ENCODE results near the gene MECR.
"Not testable (repeated sequence)": the region's sequence is repeated elsewhere in the genome, so short reads cannot be mapped to it uniquely, and the experiment has no call there.

Gene MECR

DNA sequence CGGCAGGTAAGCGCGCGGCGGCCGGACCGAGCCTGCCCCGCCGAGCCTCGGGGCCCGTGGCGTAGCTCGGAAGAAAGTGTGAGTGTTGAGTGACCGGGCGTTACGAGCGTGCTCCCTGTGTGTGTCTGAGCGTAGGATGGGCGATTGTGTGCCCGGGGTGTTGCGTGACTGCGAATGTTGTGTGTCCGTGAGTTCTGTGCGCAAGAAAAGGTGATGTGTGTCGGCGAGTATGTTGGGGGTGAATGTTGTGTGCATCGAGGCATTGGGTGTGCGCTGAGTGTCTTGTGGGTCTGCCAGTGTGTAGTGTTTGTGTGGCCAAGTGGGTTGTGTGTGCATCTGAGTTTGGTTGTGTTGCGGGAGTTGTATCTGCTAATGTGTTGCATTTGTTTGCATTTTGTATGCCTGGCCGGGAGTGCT lies 6.0 kb upstream of the MECR start:
- DNase-seq (ENCODE audit: low read depth in 1 of 2, low spot score in 1 of 2), result no peak

GRCh38 chr1:29235955-29236711 lies 5.4 kb upstream of the MECR start, which contains the start of gene PTPRU:
TSS of gene PTPRU (plus strand) at chr1:29236522. CDS start at chr1:29236645, 123 bp downstream.
- peak; percentile 58 to 84 for DNase-seq (ENCODE audit: low read depth in 1 of 2, low spot score in 1 of 2)

DNA sequence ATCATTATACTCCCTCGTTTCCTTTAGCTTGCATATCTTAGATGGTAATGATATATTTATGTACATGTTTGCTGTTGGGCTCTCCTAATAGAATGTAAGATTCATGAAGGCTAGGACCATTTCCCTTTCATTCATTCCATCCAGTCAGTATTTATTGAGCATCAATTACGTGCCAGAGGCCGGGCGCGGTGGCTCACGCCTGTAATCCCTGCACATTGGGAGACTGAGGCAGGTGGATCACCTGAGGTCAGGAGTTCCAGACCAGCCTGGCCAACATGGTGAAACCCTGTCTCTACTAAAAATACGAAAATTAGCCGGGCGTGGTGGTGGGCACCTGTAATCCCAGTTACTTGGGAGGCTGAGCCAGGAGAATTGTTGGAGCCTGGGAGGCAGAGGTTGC lies 4.1 kb upstream of the MECR start:
- not testable (repeated sequence) for DNase-seq (ENCODE audit: low read depth in 1 of 2, low spot score in 1 of 2)

GRCh38 chr1:29234471-29234870 lies 3.7 kb upstream of the MECR start:
- no peak for DNase-seq (ENCODE audit: low read depth in 1 of 2, low spot score in 1 of 2)

- DNase-seq (ENCODE audit: low read depth in 1 of 2, low spot score in 1 of 2), result no peak
These were observed 3.0 kb upstream of the MECR start for GRCh38 chr1:29233693-29234092.

- no peak for DNase-seq (ENCODE audit: low read depth in 1 of 2, low spot score in 1 of 2)
These were observed 1.7 kb upstream of the MECR start for GRCh38 chr1:29232387-29232786.

DNA sequence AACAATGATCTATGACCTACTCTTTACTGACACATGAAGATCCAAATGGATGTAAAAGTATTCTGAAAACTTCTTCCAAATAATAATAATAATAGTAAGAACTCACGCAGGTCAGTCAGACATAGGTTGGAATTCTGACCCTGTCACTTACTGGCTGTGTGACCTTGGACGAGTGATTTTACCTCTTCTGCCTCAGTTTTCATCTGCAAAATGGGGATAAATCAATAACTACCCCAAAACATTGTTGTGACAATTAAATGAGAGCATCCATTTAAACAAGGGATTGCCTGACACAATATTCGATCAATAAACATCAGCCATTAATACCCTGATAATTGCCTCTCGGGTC lies 556 bp downstream of the MECR start:
- DNase-seq (ENCODE audit: low read depth in 1 of 2, low spot score in 1 of 2), result no peak

- no peak for DNase-seq (ENCODE audit: low read depth in 1 of 2, low spot score in 1 of 2)
These were observed 3.2 kb downstream of the MECR start for GRCh38 chr1:29227511-29227910.

DNA sequence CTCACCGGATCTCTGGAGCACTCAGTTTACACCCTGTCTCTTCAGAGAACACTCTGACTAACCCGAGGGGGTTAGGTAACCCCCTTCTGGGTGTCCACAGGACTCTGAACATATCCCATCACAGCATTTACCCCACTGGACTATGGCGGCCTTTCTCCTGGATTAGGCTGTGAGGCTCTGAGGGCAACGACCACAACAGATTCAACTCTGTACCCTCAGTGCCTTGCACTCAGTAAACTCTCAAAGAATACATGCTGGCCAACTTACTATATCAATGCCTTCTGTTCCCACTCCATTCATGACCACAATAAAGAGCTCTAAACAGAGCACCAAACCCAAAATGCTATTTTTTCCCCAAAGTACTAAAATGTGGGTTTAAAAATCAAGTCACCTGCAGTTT lies 5.4 kb downstream of the MECR start:
- DNase-seq (ENCODE audit: low read depth in 1 of 2, low spot score in 1 of 2), result no peak

DNA sequence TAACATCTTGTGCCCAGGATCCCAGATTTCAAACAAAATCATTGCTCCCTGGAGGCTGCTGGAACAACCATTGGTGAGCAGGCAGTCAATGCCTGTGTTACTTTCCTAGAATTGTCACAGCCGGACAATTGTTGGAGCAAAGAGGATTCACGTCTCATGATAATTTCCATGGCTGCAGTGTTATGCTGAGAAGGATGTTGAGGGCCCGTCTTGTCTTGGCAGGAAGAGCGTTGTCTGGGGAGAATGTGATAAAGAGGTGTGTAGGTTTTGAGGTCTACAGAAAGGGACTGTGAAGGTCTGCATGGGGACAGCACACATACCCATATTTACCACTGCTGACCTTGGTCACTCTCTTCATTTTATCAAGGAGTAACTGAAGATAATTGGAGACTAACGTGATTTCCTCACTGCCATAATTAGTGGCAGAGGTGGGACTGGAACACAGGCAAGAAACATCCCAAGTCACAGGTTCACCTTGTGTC lies 6.3 kb downstream of the MECR start:
- no peak for DNase-seq (ENCODE audit: low read depth in 1 of 2, low spot score in 1 of 2)

GRCh38 chr1:29223521-29223920 lies 7.2 kb downstream of the MECR start:
- no peak for DNase-seq (ENCODE audit: low read depth in 1 of 2, low spot score in 1 of 2)

GRCh38 chr1:29222686-29223085 lies 8.0 kb downstream of the MECR start:
- DNase-seq (ENCODE audit: low read depth in 1 of 2, low spot score in 1 of 2), result no peak

GRCh38 chr1:29222260-29222659 lies 8.5 kb downstream of the MECR start:
- DNase-seq (ENCODE audit: low read depth in 1 of 2, low spot score in 1 of 2), result not testable (repeated sequence)

GRCh38 chr1:29221296-29221695 lies 9.4 kb downstream of the MECR start:
- no peak for DNase-seq (ENCODE audit: low read depth in 1 of 2, low spot score in 1 of 2)

DNA sequence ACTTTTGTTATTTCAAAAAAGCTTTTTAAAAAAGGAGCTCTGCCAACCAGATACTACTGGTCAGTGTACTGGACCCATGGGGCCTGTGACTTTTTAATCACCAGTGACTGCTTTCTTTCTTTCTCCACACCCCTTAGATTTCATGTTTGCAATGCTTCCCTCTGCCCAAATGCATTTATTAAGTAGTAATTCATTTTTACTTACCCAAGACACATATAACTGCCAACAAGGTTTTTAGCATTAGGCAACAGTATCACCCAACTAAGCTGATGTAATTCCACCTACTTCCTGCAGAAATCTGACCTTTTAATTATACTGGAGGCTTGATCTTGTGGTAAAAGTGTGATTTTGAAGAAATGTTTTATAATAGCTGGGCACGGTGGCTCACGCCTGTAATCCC lies 12.5 kb downstream of the MECR start:
- DNase-seq (ENCODE audit: low read depth in 1 of 2, low spot score in 1 of 2), result no peak

DNA sequence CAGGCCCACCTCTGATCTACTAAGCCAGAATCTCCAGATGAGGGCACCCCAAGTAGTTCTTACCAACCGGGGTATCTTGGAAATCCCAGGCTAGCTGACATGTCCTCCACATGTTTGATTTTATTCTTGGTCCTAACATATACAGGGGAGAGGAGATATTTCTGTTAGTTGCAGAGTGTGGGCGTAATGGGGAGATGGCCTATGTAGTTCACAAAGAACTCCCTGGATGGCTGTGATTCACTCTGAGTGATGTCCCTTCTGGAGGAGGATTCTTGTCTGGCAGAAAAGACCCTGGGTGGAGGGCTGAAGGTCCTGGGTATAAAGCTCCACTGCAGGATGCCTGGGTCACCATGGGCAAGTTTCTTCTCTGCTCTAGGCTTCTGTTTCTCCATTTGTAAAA lies 13.1 kb downstream of the MECR start:
- DNase-seq (ENCODE audit: low read depth in 1 of 2, low spot score in 1 of 2), result no peak

DNA sequence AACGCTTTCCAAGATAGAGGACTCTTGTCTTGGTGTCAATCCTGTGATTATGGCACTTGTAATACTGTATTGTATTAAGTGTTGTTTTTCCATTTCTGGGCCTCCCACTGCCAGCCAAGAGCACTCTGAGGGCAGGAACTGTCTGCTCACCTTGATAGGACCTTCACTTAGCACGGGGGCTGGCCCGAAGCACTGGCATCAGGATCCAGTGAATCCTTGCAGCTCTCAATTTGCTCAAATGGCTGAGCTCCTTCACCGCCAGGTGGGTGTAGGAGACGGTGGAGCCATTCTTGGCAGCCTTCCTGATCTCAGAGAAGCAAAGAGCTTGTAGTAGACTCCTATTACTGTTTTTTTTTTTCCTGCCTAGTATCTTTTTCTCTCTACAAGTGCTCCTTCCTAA lies 17.7 kb downstream of the MECR start:
- no peak for DNase-seq (ENCODE audit: low read depth in 1 of 2, low spot score in 1 of 2)

DNA sequence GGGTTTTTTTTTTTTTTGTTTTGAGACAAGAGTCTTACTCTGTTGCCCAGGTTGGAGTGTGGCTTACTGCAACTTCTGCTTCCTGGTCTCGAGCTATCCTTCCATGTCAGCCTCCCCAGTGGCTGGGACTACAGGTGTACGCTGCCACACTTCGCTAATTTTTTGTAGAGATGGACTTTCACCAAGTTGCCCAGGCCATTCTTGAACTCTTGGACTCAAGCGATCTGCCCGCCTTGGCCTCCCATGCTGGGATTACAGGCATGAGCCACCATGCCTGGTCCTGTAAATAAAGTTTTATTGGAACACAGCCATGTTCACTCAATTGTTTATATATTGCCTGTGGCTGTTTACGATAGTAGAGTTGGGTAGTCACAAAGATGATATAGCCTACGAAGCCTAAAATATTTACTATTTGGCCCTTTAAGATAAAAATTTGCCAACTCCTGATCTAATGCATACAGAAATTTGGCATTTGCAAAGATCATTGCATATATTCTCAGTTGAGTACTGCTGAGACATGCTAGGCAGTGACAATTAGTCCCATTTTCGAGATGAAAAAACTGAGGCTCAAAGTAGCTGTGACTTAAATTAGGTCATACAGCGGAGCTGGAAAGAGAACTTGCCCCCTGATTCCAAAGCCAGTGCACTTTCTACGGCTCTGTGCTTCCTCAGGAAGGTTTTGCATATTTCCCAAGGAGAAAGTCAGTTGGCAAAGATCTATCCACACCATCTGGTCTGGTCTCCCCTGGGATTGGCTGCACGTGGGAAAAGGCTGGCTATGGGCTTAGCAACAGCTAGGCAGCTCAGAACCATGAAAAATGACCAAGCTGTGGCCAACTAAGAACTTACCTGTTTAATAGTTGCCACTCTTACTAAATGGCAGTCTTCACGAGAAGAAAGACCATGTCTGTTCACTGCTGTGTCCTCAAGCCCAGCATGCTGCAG lies 19.4 kb downstream of the MECR start:
- no peak for DNase-seq (ENCODE audit: low read depth in 1 of 2, low spot score in 1 of 2)

DNA sequence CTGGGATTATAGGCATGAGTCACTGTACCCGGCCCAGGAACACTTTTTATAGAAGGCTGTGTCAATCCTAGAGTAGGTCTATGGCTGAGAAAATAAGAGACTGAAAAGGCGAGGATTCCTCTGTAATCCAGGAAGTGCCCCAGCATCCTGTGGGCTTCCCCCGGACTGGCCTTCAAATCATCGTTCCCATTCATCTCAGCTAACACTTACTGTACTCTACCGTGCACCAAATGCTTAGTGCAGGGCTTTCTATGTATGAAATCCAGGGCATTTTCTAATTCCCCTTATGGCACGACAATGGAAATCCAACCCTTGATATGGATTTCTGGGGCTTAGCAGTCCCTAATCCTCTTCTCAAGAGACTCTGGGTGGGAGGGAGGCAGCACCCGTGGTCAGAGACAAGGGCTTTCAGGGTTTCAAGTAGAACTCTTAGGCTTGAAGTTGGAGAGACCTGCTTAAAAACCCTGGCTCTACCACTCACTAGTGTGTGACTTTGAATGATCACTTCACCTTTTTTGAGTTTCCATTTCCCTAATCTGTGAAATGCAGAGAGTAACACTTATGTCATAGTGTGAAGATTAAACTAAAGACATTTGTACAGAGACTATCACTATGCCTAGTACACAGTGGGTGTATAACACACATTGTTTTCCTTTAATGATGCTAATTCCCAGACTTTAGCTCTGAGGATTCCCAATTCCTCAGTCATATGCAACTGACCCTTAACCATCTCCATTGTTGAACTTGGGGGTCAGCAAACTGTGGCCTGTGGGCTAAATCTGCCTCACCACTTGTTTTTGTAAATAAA lies 20.3 kb downstream of the MECR start:
- DNase-seq (ENCODE audit: low read depth in 1 of 2, low spot score in 1 of 2), result no peak

DNA sequence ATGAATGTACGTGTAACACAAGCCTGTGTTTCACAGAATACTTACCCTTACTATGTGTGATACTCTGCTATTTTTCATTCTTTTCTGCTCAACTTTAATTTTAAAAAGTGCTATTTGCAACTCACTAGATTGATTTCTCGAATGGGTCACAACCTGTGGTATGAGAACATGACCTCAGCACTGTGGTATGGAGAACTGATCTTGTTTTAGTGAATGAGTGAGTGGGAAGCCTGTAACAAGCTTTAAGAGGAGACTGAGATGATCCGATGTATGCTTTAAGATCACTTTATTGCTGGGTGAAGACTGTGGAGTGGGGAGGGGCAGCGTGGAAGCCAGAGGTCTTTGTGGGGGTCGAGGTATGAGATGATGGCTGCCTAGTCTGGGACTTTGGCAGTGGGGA lies 21.6 kb downstream of the MECR start:
- DNase-seq (ENCODE audit: low read depth in 1 of 2, low spot score in 1 of 2), result no peak

DNA sequence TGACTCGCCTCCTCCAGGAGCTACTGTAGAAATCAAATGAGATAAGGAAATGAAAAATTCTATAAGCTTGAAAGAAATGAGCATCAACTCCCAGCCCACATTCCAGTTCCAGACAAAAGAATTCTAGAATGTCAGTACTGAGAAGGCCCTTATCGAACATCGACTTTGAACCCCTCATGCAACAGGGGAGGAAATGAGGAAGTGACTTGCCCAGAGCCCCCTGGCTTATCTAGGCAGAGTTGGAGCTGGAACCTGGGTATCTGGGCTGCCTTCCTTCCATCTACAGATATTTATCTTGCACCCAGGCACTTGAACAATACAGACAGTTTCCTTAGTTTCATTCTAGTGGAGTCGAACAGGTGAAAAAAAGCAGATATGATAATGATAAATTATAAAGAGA lies 22.3 kb downstream of the MECR start:
- DNase-seq (ENCODE audit: low read depth in 1 of 2, low spot score in 1 of 2), result no peak
